Measurements from ENCODE around the gene STK32B. TPM values are rescaled to one million over a fixed set of nuclear protein-coding genes. Genes with fewer than 3 reads are reported as not detected.
"Not testable (repeated sequence)": the region's sequence is repeated elsewhere in the genome, so short reads cannot be mapped to it uniquely, and the experiment has no call there.

STK32B gene
- total RNA-seq, 2 experiments from 2014 or later = not detected

GRCh38 chr4:5052204-5052702 lies 973 bp downstream of the STK32B start:
- intact Hi-C loops (cut with micrococcal nuclease) = no loop called here
- peaks cover 41% of the 10 kb centered on the region for H3K27me3 Mint-ChIP-seq
- peaks cover 5% of the 10 kb centered on the region for H3K4me1 Mint-ChIP-seq (ENCODE audit: low read depth)
- DNase-seq = no peak
- no peak overlapping the region for H3K27ac Mint-ChIP-seq
- H3K9me3 Mint-ChIP-seq = no peaks in the 10 kb centered on the region
- no peaks in the 10 kb centered on the region for H3K36me3 Mint-ChIP-seq
- ChIA-PET POLR2A (no interaction called here), CTCF (interaction anchor here (1.4 kb wide), 1 partner anchor 758 kb away, joined by 3 read pairs; no protein-coding TSS in a partner anchor)
- H3K4me3 Mint-ChIP-seq = no peak overlapping the region

- H3K9me3 Mint-ChIP-seq = no peaks in the 10 kb centered on the region
- peaks cover 5% of the 10 kb centered on the region for H3K4me1 Mint-ChIP-seq (ENCODE audit: low read depth)
- H3K27me3 Mint-ChIP-seq = peaks cover 38% of the 10 kb centered on the region
- no peak for DNase-seq
- no peaks in the 10 kb centered on the region for H3K36me3 Mint-ChIP-seq
- CTCF ChIA-PET = no interaction called here
- no peak overlapping the region for H3K27ac Mint-ChIP-seq
- intact Hi-C loops (cut with micrococcal nuclease) = no loop called here
- no peak overlapping the region for H3K4me3 Mint-ChIP-seq
- POLR2A ChIA-PET = no interaction called here
These were observed 1.6 kb downstream of the STK32B start for GRCh38 chr4:5052726-5053425.

- no peaks in the 10 kb centered on the region for H3K9me3 Mint-ChIP-seq
- ChIA-PET POLR2A (no interaction called here), CTCF (no interaction called here)
- peaks cover 31% of the 10 kb centered on the region for H3K27me3 Mint-ChIP-seq
- no peak overlapping the region for H3K4me3 Mint-ChIP-seq
- intact Hi-C loops (cut with micrococcal nuclease) = no loop called here
- H3K36me3 Mint-ChIP-seq = no peaks in the 10 kb centered on the region
- peaks cover 5% of the 10 kb centered on the region for H3K4me1 Mint-ChIP-seq (ENCODE audit: low read depth)
- DNase-seq = no peak
- no peak overlapping the region for H3K27ac Mint-ChIP-seq
These were observed 3.3 kb downstream of the STK32B start for GRCh38 chr4:5054532-5054931.

GRCh38 chr4:5055411-5055810 lies 4.1 kb downstream of the STK32B start:
- no peak for DNase-seq
- Mint-ChIP-seq H3K27ac (no peak overlapping the region), H3K27me3 (peaks cover 25% of the 10 kb centered on the region), H3K9me3 (no peaks in the 10 kb centered on the region), H3K36me3 (no peaks in the 10 kb centered on the region), H3K4me1 (ENCODE audit: low read depth) (peaks cover 5% of the 10 kb centered on the region), H3K4me3 (no peak overlapping the region)
- POLR2A ChIA-PET = no interaction called here
- CTCF ChIA-PET = no interaction called here
- intact Hi-C loops (cut with micrococcal nuclease) = no loop called here

- POLR2A ChIA-PET = no interaction called here
- CTCF ChIA-PET = no interaction called here
- no peaks in the 10 kb centered on the region for H3K27me3 Mint-ChIP-seq
These were observed 14.8 kb downstream of the STK32B start for GRCh38 chr4:5066101-5066500.

GRCh38 chr4:5066968-5067367 lies 15.7 kb downstream of the STK32B start:
- H3K36me3 Mint-ChIP-seq; POLR2A ChIA-PET; H3K27me3 Mint-ChIP-seq; H3K4me1 Mint-ChIP-seq (ENCODE audit: low read depth); H3K4me3 Mint-ChIP-seq; DNase-seq; intact Hi-C loops (cut with micrococcal nuclease); CTCF ChIA-PET; H3K27ac Mint-ChIP-seq: not testable (repeated sequence)
- H3K9me3 Mint-ChIP-seq = peaks cover 14% of the 10 kb centered on the region

More at GRCh38 chr4:5066101-5066500, 14.8 kb downstream of the STK32B start:
- no peak overlapping the region for H3K4me3 Mint-ChIP-seq
- no peak overlapping the region for H3K27ac Mint-ChIP-seq
- H3K9me3 Mint-ChIP-seq = peaks cover 14% of the 10 kb centered on the region
- no peaks in the 10 kb centered on the region for H3K36me3 Mint-ChIP-seq
- H3K4me1 Mint-ChIP-seq (ENCODE audit: low read depth) = no peaks in the 10 kb centered on the region
- DNase-seq = no peak
- intact Hi-C loops (cut with micrococcal nuclease) = no loop called here

- CTCF ChIA-PET = no interaction called here
- Mint-ChIP-seq H3K27me3 (no peaks in the 10 kb centered on the region), H3K4me1 (ENCODE audit: low read depth) (no peaks in the 10 kb centered on the region), H3K27ac (no peak overlapping the region), H3K4me3 (no peak overlapping the region), H3K36me3 (no peaks in the 10 kb centered on the region), H3K9me3 (peaks cover 14% of the 10 kb centered on the region)
- DNase-seq = no peak
- intact Hi-C loops (cut with micrococcal nuclease) = no loop called here
- POLR2A ChIA-PET = no interaction called here
These were observed 16.6 kb downstream of the STK32B start for GRCh38 chr4:5067908-5068307.

GRCh38 chr4:5069901-5070300 lies 18.6 kb downstream of the STK32B start:
- intact Hi-C loops (cut with micrococcal nuclease) = no loop called here
- no peak overlapping the region for H3K4me3 Mint-ChIP-seq
- H3K27me3 Mint-ChIP-seq = no peaks in the 10 kb centered on the region
- no peak for DNase-seq
- H3K36me3 Mint-ChIP-seq = no peaks in the 10 kb centered on the region
- no peak overlapping the region for H3K27ac Mint-ChIP-seq
- ChIA-PET CTCF (no interaction called here), POLR2A (no interaction called here)
- peaks cover 14% of the 10 kb centered on the region for H3K9me3 Mint-ChIP-seq
- H3K4me1 Mint-ChIP-seq (ENCODE audit: low read depth) = no peaks in the 10 kb centered on the region

- peaks cover 14% of the 10 kb centered on the region for H3K9me3 Mint-ChIP-seq
- ChIA-PET POLR2A (no interaction called here), CTCF (no interaction called here)
- DNase-seq = no peak
- no peaks in the 10 kb centered on the region for H3K4me1 Mint-ChIP-seq (ENCODE audit: low read depth)
- no peaks in the 10 kb centered on the region for H3K36me3 Mint-ChIP-seq
- peaks cover 3% of the 10 kb centered on the region for H3K27me3 Mint-ChIP-seq
- intact Hi-C loops (cut with micrococcal nuclease) = no loop called here
- H3K4me3 Mint-ChIP-seq = no peak overlapping the region
- no peak overlapping the region for H3K27ac Mint-ChIP-seq
These were observed 21.7 kb downstream of the STK32B start for GRCh38 chr4:5072948-5073347.

GRCh38 chr4:5078009-5078408 lies 26.7 kb downstream of the STK32B start:
- intact Hi-C loops (cut with micrococcal nuclease) = no loop called here
- H3K27ac Mint-ChIP-seq = no peak overlapping the region

GRCh38 chr4:5079581-5079980 lies 28.3 kb downstream of the STK32B start:
- intact Hi-C loops (cut with micrococcal nuclease) = no loop called here
- peaks cover 20% of the 10 kb centered on the region for H3K9me3 Mint-ChIP-seq
- H3K36me3 Mint-ChIP-seq = no peaks in the 10 kb centered on the region
- no peak overlapping the region for H3K4me3 Mint-ChIP-seq
- CTCF ChIA-PET = no interaction called here
- H3K27me3 Mint-ChIP-seq = peaks cover 5% of the 10 kb centered on the region
- no peak for DNase-seq
- H3K4me1 Mint-ChIP-seq (ENCODE audit: low read depth) = no peaks in the 10 kb centered on the region
- POLR2A ChIA-PET = no interaction called here
- no peak overlapping the region for H3K27ac Mint-ChIP-seq

More at GRCh38 chr4:5078009-5078408, 26.7 kb downstream of the STK32B start:
- no peaks in the 10 kb centered on the region for H3K36me3 Mint-ChIP-seq
- POLR2A ChIA-PET = no interaction called here
- H3K9me3 Mint-ChIP-seq = peaks cover 17% of the 10 kb centered on the region
- DNase-seq = no peak
- peaks cover 3% of the 10 kb centered on the region for H3K27me3 Mint-ChIP-seq
- no peaks in the 10 kb centered on the region for H3K4me1 Mint-ChIP-seq (ENCODE audit: low read depth)
- H3K4me3 Mint-ChIP-seq = no peak overlapping the region
- CTCF ChIA-PET = no interaction called here

GRCh38 chr4:5081441-5081999 lies 30.2 kb downstream of the STK32B start:
- H3K36me3 Mint-ChIP-seq = no peaks in the 10 kb centered on the region
- ChIA-PET CTCF (no interaction called here), POLR2A (no interaction called here)
- no peak overlapping the region for H3K27ac Mint-ChIP-seq
- H3K4me1 Mint-ChIP-seq (ENCODE audit: low read depth) = no peaks in the 10 kb centered on the region
- no peak for DNase-seq
- intact Hi-C loops (cut with micrococcal nuclease) = no loop called here
- peaks cover 25% of the 10 kb centered on the region for H3K9me3 Mint-ChIP-seq
- H3K4me3 Mint-ChIP-seq = no peak overlapping the region
- H3K27me3 Mint-ChIP-seq = peaks cover 5% of the 10 kb centered on the region

- Mint-ChIP-seq H3K4me3 (no peak overlapping the region), H3K27ac (no peak overlapping the region), H3K36me3 (no peaks in the 10 kb centered on the region), H3K9me3 (peaks cover 26% of the 10 kb centered on the region), H3K27me3 (peaks cover 2% of the 10 kb centered on the region), H3K4me1 (ENCODE audit: low read depth) (no peaks in the 10 kb centered on the region)
- POLR2A ChIA-PET = no interaction called here
- CTCF ChIA-PET = no interaction called here
- DNase-seq = no peak
- intact Hi-C loops (cut with micrococcal nuclease) = no loop called here
These were observed 31.1 kb downstream of the STK32B start for GRCh38 chr4:5082376-5082775.

Measured in activated CD4-positive, alpha-beta memory T cell treated with anti-CD3 and anti-CD28 coated beads for 36 hours (primary cell).